GM23338 (cell line): ENCODE data around the gene GATAD2A. TPM values are rescaled to one million over a fixed set of nuclear protein-coding genes. Genes with fewer than 3 reads are reported as not detected.

ENCODE experiments used
- ATAC-seq: fragments of 200-7000 bp; cut with Tn5 transposase; 3 replicates; pipeline ENCODE4 v1.9.1; 2020
- DNase-seq: peaks from one replicate; pipeline ENCODE4 v3.0.0-alpha.2; 2015; ENCODE audit warnings: low spot score
- H2AFZ ChIP-seq: fragments of 200-600 bp; sonication (generic); 2 replicates; pipeline ENCODE4 v1.8.0; 2016; ENCODE audit warnings: antibody characterized with exemption, mild to moderate bottlenecking, moderate library complexity
- H3F3A ChIP-seq: fragments of 200-600 bp; sonication (generic); replicated peaks from 2 replicates; pipeline ENCODE4 v1.8.0; 2017; ENCODE audit warnings: antibody characterized with exemption, mixed run types, low read depth
- H3K27ac ChIP-seq: fragments of 200-600 bp; sonication (generic); 2 replicates; pipeline ENCODE4 v1.6.1; 2016; ENCODE audit warnings: low read depth
- H3K27me3 ChIP-seq: fragments of 200-600 bp; sonication (generic); 2 replicates; pipeline ENCODE4 v1.8.0; 2016; ENCODE audit warnings: mild to moderate bottlenecking, mixed run types, moderate library complexity; ENCODE audit not compliant: insufficient read depth
- H3K36me3 ChIP-seq: fragments of 200-600 bp; sonication (generic); 2 replicates; pipeline ENCODE4 v1.8.0; 2016; ENCODE audit warnings: mild to moderate bottlenecking; ENCODE audit not compliant: insufficient read depth
- H3K4me1 ChIP-seq: fragments of 200-600 bp; sonication (generic); 2 replicates; pipeline ENCODE4 v1.8.0; 2016; ENCODE audit warnings: mild to moderate bottlenecking, moderate library complexity; ENCODE audit not compliant: insufficient read depth
- H3K4me2 ChIP-seq: fragments of 200-600 bp; sonication (generic); 2 replicates; pipeline ENCODE4 v1.7.1; 2017; ENCODE audit warnings: mixed run types
- H3K4me3 ChIP-seq: fragments of 200-600 bp; sonication (generic); 2 replicates; pipeline ENCODE4 v1.6.1; 2016; ENCODE audit warnings: mixed run types
- H3K79me2 ChIP-seq: fragments of 200-600 bp; sonication (generic); replicated peaks from 2 replicates; pipeline ENCODE4 v1.8.0; 2017; ENCODE audit warnings: mild to moderate bottlenecking; ENCODE audit not compliant: insufficient read depth
- H3K9me2 ChIP-seq: fragments of 200-600 bp; sonication (generic); 2 replicates; pipeline ENCODE4 v1.8.0; 2017; ENCODE audit not compliant: insufficient read depth
- H4K20me1 ChIP-seq: fragments of 200-600 bp; sonication (generic); replicated peaks from 2 replicates; pipeline ENCODE4 v1.8.0; 2017; ENCODE audit warnings: mild to moderate bottlenecking; ENCODE audit not compliant: insufficient read depth
- H3K27ac Mint-ChIP-seq: 2 replicates; pipeline ENCODE4 v1.8.0; 2020; ENCODE audit warnings: inconsistent platforms, mild to moderate bottlenecking, moderate library complexity, mixed read lengths
- H3K27me3 Mint-ChIP-seq: 3 replicates; pipeline ENCODE4 v1.8.0; 2022; ENCODE audit warnings: low read depth, mild to moderate bottlenecking, moderate library complexity, mixed read lengths, inconsistent platforms; ENCODE audit not compliant: insufficient read depth, poor library complexity
- H3K36me3 Mint-ChIP-seq: 3 replicates; pipeline ENCODE4 v1.8.0; 2021; ENCODE audit warnings: low read depth, mild to moderate bottlenecking, inconsistent platforms, moderate library complexity, mixed read lengths
- H3K4me1 Mint-ChIP-seq: 3 replicates; pipeline ENCODE4 v1.8.0; 2020; ENCODE audit warnings: mild to moderate bottlenecking, inconsistent platforms, mixed read lengths
- H3K4me3 Mint-ChIP-seq: 3 replicates; pipeline ENCODE4 v1.8.0; 2021; ENCODE audit warnings: moderate library complexity, mild to moderate bottlenecking, inconsistent platforms, mixed read lengths
- H3K9me3 Mint-ChIP-seq: 3 replicates; pipeline ENCODE4 v1.8.0; 2020; ENCODE audit warnings: moderate library complexity, mild to moderate bottlenecking, inconsistent platforms, mixed read lengths
- CREB1 ChIP-seq: fragments of 250-450 bp; sonication (Bioruptor Pico); IDR thresholded peaks from 2 replicates; pipeline ENCODE4 v1.5.0; 2020; ENCODE audit warnings: low read depth, mild to moderate bottlenecking, moderate library complexity
- CTCF ChIP-seq, 2 experiments: fragments of 200-600 bp in 1 of 2; sonication (generic) in 1 of 2; conservative IDR thresholded peaks; 2 replicates each; pipeline versions ENCODE4 v1.5.1 to v1.6.1; 2016 to 2017; ENCODE audit warnings: antibody characterized with exemption in 2 of 2, low read depth in 2 of 2, mild to moderate bottlenecking in 2 of 2, moderate library complexity in 1 of 2
- ETS1 ChIP-seq: IDR thresholded peaks from 2 replicates; pipeline ENCODE4 v1.6.1; 2016; ENCODE audit warnings: antibody characterized with exemption
- EZH2 ChIP-seq: fragments of 200-600 bp; sonication (generic); IDR thresholded peaks from one replicate; pipeline ENCODE4 v1.8.0; 2017; ENCODE audit warnings: antibody characterized with exemption, mild to moderate bottlenecking, low read depth; ENCODE audit not compliant: unreplicated experiment
- EZH2phosphoT487 ChIP-seq: fragments of 200-600 bp; sonication (generic); IDR thresholded peaks from one replicate; pipeline ENCODE4 v1.8.1; 2018; ENCODE audit warnings: antibody characterized with exemption; ENCODE audit not compliant: unreplicated experiment
- JUNB ChIP-seq: IDR thresholded peaks from one replicate; pipeline ENCODE4 v1.6.1; 2016; ENCODE audit warnings: antibody characterized with exemption; ENCODE audit not compliant: unreplicated experiment
- NANOG ChIP-seq: IDR thresholded peaks from 2 replicates; pipeline ENCODE4 v1.6.1; 2016; ENCODE audit warnings: antibody characterized with exemption, borderline replicate concordance
- POLR2AphosphoS5 ChIP-seq: IDR thresholded peaks from 2 replicates; pipeline ENCODE4 v1.6.1; 2016; ENCODE audit warnings: antibody characterized with exemption, low read depth
- REST ChIP-seq: IDR thresholded peaks from one replicate; pipeline ENCODE4 v1.6.1; 2018; ENCODE audit warnings: antibody characterized with exemption; ENCODE audit not compliant: unreplicated experiment
- STAT1 ChIP-seq: IDR thresholded peaks from one replicate; pipeline ENCODE4 v1.6.1; 2016; ENCODE audit warnings: antibody characterized with exemption; ENCODE audit not compliant: unreplicated experiment
- ZNF114 ChIP-seq: fragments of 250-450 bp; sonication (Bioruptor Pico); IDR thresholded peaks from 2 replicates; pipeline ENCODE4 v1.5.0; 2020; ENCODE audit warnings: mild to moderate bottlenecking, moderate library complexity
- ZNF331 ChIP-seq: fragments of 250-450 bp; sonication (Bioruptor Pico); IDR thresholded peaks from 2 replicates; pipeline ENCODE4 v1.5.0; 2020; ENCODE audit warnings: low read depth, mild to moderate bottlenecking, moderate library complexity
- ZNF462 ChIP-seq: fragments of 250-450 bp; sonication (Bioruptor Pico); IDR thresholded peaks from 2 replicates; pipeline ENCODE4 v1.5.0; 2020; ENCODE audit warnings: mild to moderate bottlenecking, moderate library complexity
- polyA plus RNA-seq: library from polyadenylated mRNA; unstranded; fragments of >200 nt; fragmentation: Nextera tagmentation; extraction: Ambion mirVana; gene quantifications from 2 replicates; pipeline ENCODE4 v1.2.1, GENCODE V29; 2016
- total RNA-seq: library from RNA; depleted of rRNA; stranded (reverse); fragments of >200 nt; shearing (Covaris generic); gene quantifications from 2 replicates; pipeline ENCODE4 v1.2.3, GENCODE V29; 2014

The GATAD2A gene
- total and polyA plus RNA-seq, 2 experiments from 2014 or later = 40.0 to 151 TPM

- H3K36me3 Mint-ChIP-seq = no peaks in the 10 kb centered on the region
- TF ChIP-seq CREB1 (CRISPR knock-in tag) (no peak), EZH2 (no peak), CTCF (conservative IDR thresholded peaks at IDR 0.05; ENCODE audit: low read depth in 2 of 2) (no peak), POLR2AphosphoS5 (no peak), STAT1 (no peak), EZH2phosphoT487 (no peak), NANOG (no peak), ZNF114 (no peak), ETS1 (no peak), ZNF331 (no peak), REST (no peak), ZNF462 (CRISPR knock-in tag) (no peak), JUNB (no peak)
- Histone ChIP-seq H3K36me3 (no peaks in the 10 kb centered on the region), H3K4me2 (peak overlapping the region; percentile 73), H3K27me3 (peaks cover 8% of the 10 kb centered on the region; the same call in 1 of the 2 replicates), H2AFZ (no peak overlapping the region), H4K20me1 (no peaks in the 10 kb centered on the region; the same call in 1 of the 2 replicates), H3K4me1 (peaks cover 35% of the 10 kb centered on the region), H3K4me3 (no peak overlapping the region), H3K79me2 (peaks cover 79% of the 10 kb centered on the region), H3F3A (peaks cover 7% of the 10 kb centered on the region), H3K27ac (peak overlapping the region; percentile 48; the same call in 1 of the 2 replicates), H3K9me2 (0 out of 2 replicates have a peak, but pooled peaks cover 5% of the 10 kb centered on the region)
- H3K27me3 Mint-ChIP-seq = peaks cover 17% of the 10 kb centered on the region
- H3K9me3 Mint-ChIP-seq = peaks cover 10% of the 10 kb centered on the region; the same call in 2 of the 3 replicates
- ATAC-seq (no peak), DNase-seq (no peak)
- peak overlapping the region; percentile 4; the same call in 1 of the 3 replicates for H3K4me3 Mint-ChIP-seq
- H3K4me1 Mint-ChIP-seq = peaks cover 36% of the 10 kb centered on the region
- H3K27ac Mint-ChIP-seq = peak overlapping the region; percentile 63
These were observed 16.6 kb upstream of the GATAD2A start for GRCh38 chr19:19388568-19389555.
